Ascending aorta (tissue), 2 donors: ENCODE measurements around the gene PGF. TPM values are rescaled to one million over a fixed set of nuclear protein-coding genes. Genes with fewer than 3 reads are reported as not detected.

ENCODE experiments used
- DNase-seq, 2 donors: peaks; one replicate each; pipeline ENCODE4 v3.0.0-alpha.2; 2019; ENCODE audit warnings: low spot score in 2 of 2
- H3K27ac ChIP-seq, 2 donors: fragments of 200-600 bp; sonication (generic); one replicate each; pipeline ENCODE4 v1.5.1; 2016 to 2017; ENCODE audit warnings: mild to moderate bottlenecking in 1 of 2
- H3K27me3 ChIP-seq: fragments of 200-600 bp; sonication (generic); one replicate; pipeline ENCODE4 v1.5.1; 2017
- H3K36me3 ChIP-seq, 2 donors: fragments of 200-600 bp; sonication (generic); one replicate each; pipeline ENCODE4 v1.5.1; 2016
- H3K4me1 ChIP-seq, 2 donors: fragments of 200-600 bp; sonication (generic); one replicate each; pipeline ENCODE4 v1.5.1; 2016 to 2017; ENCODE audit warnings: mild to moderate bottlenecking in 1 of 2
- H3K4me3 ChIP-seq, 2 donors: fragments of 200-600 bp; sonication (generic); one replicate each; pipeline ENCODE4 v1.5.1; 2016 to 2017; ENCODE audit warnings: mild to moderate bottlenecking in 1 of 2
- H3K9me3 ChIP-seq, 2 donors: fragments of 200-600 bp; sonication (generic); one replicate each; pipeline ENCODE4 v1.5.1; 2016
- CTCF ChIP-seq, 3 experiments: fragments of 200-600 bp in 2 of 3; fragments of 450-650 bp in 1 of 3; sonication (generic) in 2 of 3; IDR thresholded peaks; one replicate each; pipeline ENCODE4 v1.5.1; 2016 to 2019; ENCODE audit warnings: antibody characterized with exemption in 3 of 3, mild to moderate bottlenecking in 1 of 3, moderate library complexity in 1 of 3
- intact Hi-C: fragments of 100-400 bp; cut with DNase I; formaldehyde crosslinking; loops from one replicate; pipeline ENCODE4 v1.15.1; 2023
- total RNA-seq: library from RNA; depleted of rRNA; stranded (reverse); fragments of >200 nt; gene quantifications from one replicate; pipeline ENCODE4 v1.1.0, GENCODE V29; 2016

The PGF gene
- total RNA-seq, 1 donor from 2014 or later = 41.1 TPM

- Histone ChIP-seq H3K27me3 (no peaks in the 10 kb centered on the region), H3K36me3 (no peaks in the 10 kb centered on the region), H3K4me1 (no peaks in the 10 kb centered on the region), H3K27ac (no peak overlapping the region), H3K4me3 (no peak overlapping the region), H3K9me3 (no peaks in the 10 kb centered on the region)
- no peak for DNase-seq
- intact Hi-C loops = no loop called here
- no peak for TF ChIP-seq CTCF (IDR thresholded peaks at IDR 0.05)
These were observed 7.8 kb upstream of the PGF start for GRCh38 chr14:74963178-74963704.

- no peak for DNase-seq
- TF ChIP-seq CTCF (IDR thresholded peaks at IDR 0.05) = no peak
- intact Hi-C loops = no loop called here
- H3K4me1 ChIP-seq = no peaks in the 10 kb centered on the region
- H3K9me3 ChIP-seq = no peaks in the 10 kb centered on the region
- no peak overlapping the region for H3K27ac ChIP-seq
- no peaks in the 10 kb centered on the region for H3K36me3 ChIP-seq
- no peaks in the 10 kb centered on the region for H3K27me3 ChIP-seq
- H3K4me3 ChIP-seq = no peak overlapping the region
These were observed 7.1 kb upstream of the PGF start for GRCh38 chr14:74962493-74962892.

GRCh38 chr14:74962046-74962445 lies 6.6 kb upstream of the PGF start:
- intact Hi-C loops = no loop called here
- DNase-seq = no peak

GRCh38 chr14:74961238-74961911 lies 6.0 kb upstream of the PGF start:
- H3K4me3 ChIP-seq = no peak overlapping the region
- no peaks in the 10 kb centered on the region for H3K9me3 ChIP-seq
- intact Hi-C loops = no loop called here
- no peak for TF ChIP-seq CTCF (IDR thresholded peaks at IDR 0.05)
- no peaks in the 10 kb centered on the region for H3K4me1 ChIP-seq
- H3K27me3 ChIP-seq = no peaks in the 10 kb centered on the region
- H3K27ac ChIP-seq = no peak overlapping the region
- no peaks in the 10 kb centered on the region for H3K36me3 ChIP-seq
- no peak for DNase-seq

More at GRCh38 chr14:74962046-74962445, 6.6 kb upstream of the PGF start:
- no peak overlapping the region for H3K4me3 ChIP-seq
- TF ChIP-seq CTCF (IDR thresholded peaks at IDR 0.05) = no peak
- H3K27me3 ChIP-seq = no peaks in the 10 kb centered on the region
- H3K9me3 ChIP-seq = no peaks in the 10 kb centered on the region
- H3K27ac ChIP-seq = no peak overlapping the region
- no peaks in the 10 kb centered on the region for H3K36me3 ChIP-seq
- no peaks in the 10 kb centered on the region for H3K4me1 ChIP-seq

GRCh38 chr14:74960736-74961135 lies 5.3 kb upstream of the PGF start:
- Histone ChIP-seq H3K9me3 (no peaks in the 10 kb centered on the region), H3K36me3 (no peaks in the 10 kb centered on the region), H3K27ac (no peak overlapping the region), H3K4me1 (no peaks in the 10 kb centered on the region), H3K4me3 (no peak overlapping the region), H3K27me3 (no peaks in the 10 kb centered on the region)
- TF ChIP-seq CTCF (IDR thresholded peaks at IDR 0.05) = no peak
- intact Hi-C loops = no loop called here
- no peak for DNase-seq
